Raji (cell line): ENCODE results near the gene DNAH2.

Experiments
- POLR2A ChIP-seq: IDR thresholded peaks from 2 replicates; pipeline ENCODE4 v1.6.1; 2011; ENCODE audit warnings: low read depth, low read length, control low read depth; ENCODE audit not compliant: insufficient read depth

DNAH2 gene

GRCh38 chr17:7697828-7698588 is 19.5 kb upstream of the DNAH2 start:
- TF ChIP-seq POLR2A: no peak

GRCh38 chr17:7700510-7700909 is 17.0 kb upstream of the DNAH2 start:
- TF ChIP-seq POLR2A: no peak

GRCh38 chr17:7701681-7702080 is 15.9 kb upstream of the DNAH2 start:
- no peak for TF ChIP-seq POLR2A

GRCh38 chr17:7702776-7703175 is 14.8 kb upstream of the DNAH2 start:
- TF ChIP-seq POLR2A: no peak

- no peak for TF ChIP-seq POLR2A
Observed at GRCh38 chr17:7703584-7704479, 13.7 kb upstream of the DNAH2 start.

GRCh38 chr17:7704601-7705268 is 12.8 kb upstream of the DNAH2 start, which contains the start of gene EFNB3:
TSS of gene EFNB3 (plus strand) at chr17:7705202. CDS start at chr17:7705599, 397 bp downstream.
- no peak for TF ChIP-seq POLR2A

GRCh38 chr17:7705269-7706255 is 12.0 kb upstream of the DNAH2 start:
- TF ChIP-seq POLR2A: no peak

GRCh38 chr17:7706631-7707354 is 10.8 kb upstream of the DNAH2 start:
- no peak for TF ChIP-seq POLR2A

GRCh38 chr17:7707446-7707845 is 10.1 kb upstream of the DNAH2 start:
- TF ChIP-seq POLR2A: no peak

GRCh38 chr17:7707858-7708750 is 9.4 kb upstream of the DNAH2 start:
- TF ChIP-seq POLR2A: no peak

- no peak for TF ChIP-seq POLR2A
Observed at GRCh38 chr17:7709031-7709430, 8.5 kb upstream of the DNAH2 start.

GRCh38 chr17:7710301-7710700 is 7.2 kb upstream of the DNAH2 start:
- TF ChIP-seq POLR2A: no peak
